Measurements from ENCODE around the gene PPIP5K2. TPM values are rescaled to one million over a fixed set of nuclear protein-coding genes. Genes with fewer than 3 reads are reported as not detected.

Gene PPIP5K2
- total and polyA plus RNA-seq, 2 of the 8 experiments (the other 6 are each of a cell fraction or from before 2014, with no cell fraction given): 14.8 to 46.6 TPM

DNA sequence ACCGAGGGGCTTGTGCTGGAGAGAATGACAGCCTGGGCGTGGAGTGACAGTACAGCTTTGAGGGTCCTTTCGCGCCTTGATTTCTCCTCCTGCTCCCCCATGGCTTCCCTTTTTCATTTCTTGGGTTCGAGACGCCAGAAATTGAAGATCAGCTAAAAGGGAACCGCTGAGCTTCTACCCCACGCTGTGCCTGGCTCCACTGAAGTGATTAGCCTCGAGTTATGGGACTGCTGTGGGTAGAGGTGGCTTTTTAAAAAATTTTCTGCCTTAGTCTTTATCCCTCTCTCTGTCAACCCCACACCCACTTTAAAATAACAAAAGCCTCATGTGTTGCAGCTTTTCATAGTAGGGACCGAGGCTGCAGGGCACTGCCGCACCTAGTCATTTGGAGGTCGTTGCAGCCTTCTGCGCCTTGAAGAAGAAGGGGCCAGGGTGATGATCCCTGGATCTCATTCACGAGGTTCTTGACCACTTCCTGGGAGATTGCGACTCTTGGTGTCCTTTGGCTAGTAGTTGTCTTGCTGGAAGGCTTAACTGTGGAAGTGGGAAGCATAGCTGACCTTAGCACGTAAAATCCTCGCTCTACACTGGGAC is 603 bp downstream of the PPIP5K2 start:
- Histone ChIP-seq H3K27ac (ENCODE audit: low read depth, low read length) (peak overlapping the region; percentile 65), H2BK15ac (ENCODE audit: low read length) (no peak overlapping the region), H3K18ac (ENCODE audit: extremely low read depth, low read length) (no peak overlapping the region; the same call in 1 of the 2 replicates), H4K8ac (ENCODE audit: extremely low read depth, insufficient read depth, low read length) (no peak overlapping the region), H2AK5ac (ENCODE audit: low read depth, low read length) (no peak overlapping the region), H3K4ac (replicated peaks; ENCODE audit: insufficient read length, low read depth, low read length) (no peak overlapping the region), H2BK120ac (replicated peaks; ENCODE audit: low read depth, low read length) (no peak overlapping the region), H3K27me3 (replicated peaks in 1 of 4; ENCODE audit: control insufficient read depth in 3 of 4, extremely low read depth in 1 of 4, insufficient read depth in 3 of 4, low read length in 3 of 4) (no peaks in the 10 kb centered on the region), H2BK5ac (ENCODE audit: low read depth, low read length) (peak overlapping the region; percentile 77), H3K79me2 (ENCODE audit: control insufficient read depth in 1 of 2, insufficient read depth in 2 of 2, low read length in 2 of 2) (peaks cover 0 to 48% of the 10 kb centered on the region in 2 experiments; a peak in 2 of 4 replicates), H3K36me3 (ENCODE audit: control insufficient read depth in 2 of 4, insufficient read depth in 4 of 4, low read length in 3 of 4) (no peaks in the 10 kb centered on the region), H3K56ac (replicated peaks; ENCODE audit: insufficient read length, low read depth, low read length) (no peak overlapping the region), H3K14ac (ENCODE audit: insufficient read length) (no peak overlapping the region), H3K9me3 (ENCODE audit: insufficient read depth in 2 of 2, low read depth in 1 of 2, low read length in 1 of 2) (no peaks in the 10 kb centered on the region), H4K91ac (replicated peaks; ENCODE audit: insufficient read length, low read length) (no peak overlapping the region), H4K5ac (ENCODE audit: insufficient read length, low read depth, low read length) (no peak overlapping the region), H3K4me2 (ENCODE audit: insufficient read depth in 1 of 2, low read depth in 2 of 2, low read length in 2 of 2) (peak overlapping the region; percentile 86 to 94), H3K23ac (ENCODE audit: insufficient read length) (no peak overlapping the region), H3K9ac (replicated peaks in 1 of 4; ENCODE audit: extremely low read depth in 1 of 4, low read depth in 3 of 4, low read length in 3 of 4) (peak overlapping the region; percentile 53 to 80 (median 70)), H3K4me3 (ENCODE audit: extremely low read depth in 1 of 4, insufficient read depth in 2 of 4, low read depth in 3 of 4, low read length in 4 of 4) (peak overlapping the region; percentile 84 to 96 (median 90)), H2AFZ (ENCODE audit: low read length) (peak overlapping the region; percentile 97), H4K20me1 (replicated peaks in 1 of 2; ENCODE audit: control insufficient read depth in 1 of 2, insufficient read depth in 2 of 2, low read length in 2 of 2) (no peaks in the 10 kb centered on the region), H3K4me1 (replicated peaks in 1 of 4; ENCODE audit: control insufficient read depth in 3 of 4, insufficient read depth in 4 of 4, low read length in 3 of 4) (peaks cover 0 to 3% (median under 1%) of the 10 kb centered on the region in 4 experiments; a peak in 2 of 7 replicates), H3K23me2 (ENCODE audit: low read depth, low read length) (peaks cover 4% of the 10 kb centered on the region), H3K79me1 (ENCODE audit: low read depth, low read length) (no peaks in the 10 kb centered on the region), H2BK20ac (ENCODE audit: low read length) (no peak overlapping the region), H2BK12ac (ENCODE audit: low read depth, low read length) (0 out of 2 replicates have a peak overlapping the region, but pooled peaks have one; percentile 55)
- FAIRE-seq (no peak), DNase-seq (ENCODE audit: low read depth in 1 of 2, low spot score in 2 of 2) (no peak)
- 9% methylated on average over 17 of the region's 17 CpGs; no CpG with 5 or more reads in 1 of the 2 experiments for WGBS, 2 experiments (ENCODE audit: extremely low coverage in 1 of 2, insufficient coverage in 1 of 2, insufficient read length in 1 of 2, insufficient replicate concordance in 2 of 2, low coverage in 1 of 2, low lambda C conversion rate in 2 of 2, missing lambda C conversion rate in 1 of 2)
- TF ChIP-seq, protein P1, sequence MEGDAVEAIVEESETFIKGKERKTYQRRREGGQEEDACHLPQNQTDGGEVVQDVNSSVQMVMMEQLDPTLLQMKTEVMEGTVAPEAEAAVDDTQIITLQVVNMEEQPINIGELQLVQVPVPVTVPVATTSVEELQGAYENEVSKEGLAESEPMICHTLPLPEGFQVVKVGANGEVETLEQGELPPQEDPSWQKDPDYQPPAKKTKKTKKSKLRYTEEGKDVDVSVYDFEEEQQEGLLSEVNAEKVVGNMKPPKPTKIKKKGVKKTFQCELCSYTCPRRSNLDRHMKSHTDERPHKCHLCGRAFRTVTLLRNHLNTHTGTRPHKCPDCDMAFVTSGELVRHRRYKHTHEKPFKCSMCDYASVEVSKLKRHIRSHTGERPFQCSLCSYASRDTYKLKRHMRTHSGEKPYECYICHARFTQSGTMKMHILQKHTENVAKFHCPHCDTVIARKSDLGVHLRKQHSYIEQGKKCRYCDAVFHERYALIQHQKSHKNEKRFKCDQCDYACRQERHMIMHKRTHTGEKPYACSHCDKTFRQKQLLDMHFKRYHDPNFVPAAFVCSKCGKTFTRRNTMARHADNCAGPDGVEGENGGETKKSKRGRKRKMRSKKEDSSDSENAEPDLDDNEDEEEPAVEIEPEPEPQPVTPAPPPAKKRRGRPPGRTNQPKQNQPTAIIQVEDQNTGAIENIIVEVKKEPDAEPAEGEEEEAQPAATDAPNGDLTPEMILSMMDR (IDR thresholded peaks at IDR 0.05; ENCODE audit: control extremely low read depth in 1 of 3, insufficient read depth in 1 of 3, low read depth in 1 of 3, low read length in 3 of 3): no peak
- peak; percentile 95 for TF ChIP-seq SAP30 (IDR thresholded peaks at IDR 0.05; ENCODE audit: insufficient read depth, insufficient replicate concordance, low read length)
- TF ChIP-seq SIN3A (conservative IDR thresholded peaks at IDR 0.05 in 1 of 2, IDR thresholded peaks at IDR 0.05 in 1 of 2; ENCODE audit: low read depth in 1 of 2, low read length in 2 of 2): peak; percentile 7 to 49; a peak in 1 of 4 replicates
- no peak for TF ChIP-seq TCF12 (IDR thresholded peaks at IDR 0.05; ENCODE audit: low read depth, low read length)
- ChIA-PET POLR2A (ENCODE audit: partially characterized antibody) (interaction anchor here (0.9 to 2.1 kb wide), 14 partner anchors 9 to 366 kb away, joined by 3 to 10 read pairs (median 5); partner anchors contain the start of gene PAM), CTCF (ENCODE audit: partially characterized antibody) (interaction anchor here (0.6 to 2.1 kb wide), 5 partner anchors 18 to 440 kb away, joined by 3 to 8 read pairs (median 4); no protein-coding TSS in a partner anchor)

Measured in H1 (cell line).